ENCODE results near the gene IRS4. TPM values are rescaled to one million over a fixed set of nuclear protein-coding genes. Genes with fewer than 3 reads are reported as not detected.

IRS4 gene
- 9.3 TPM for polyA plus RNA-seq (2013, experiment 1 of 4)
- 15.9 TPM for polyA plus RNA-seq (2013, experiment 2 of 4)
- polyA plus RNA-seq (2013, experiment 3 of 4) = 8.2 TPM
- polyA plus RNA-seq (2013, experiment 4 of 4) = 11.3 TPM

DNA sequence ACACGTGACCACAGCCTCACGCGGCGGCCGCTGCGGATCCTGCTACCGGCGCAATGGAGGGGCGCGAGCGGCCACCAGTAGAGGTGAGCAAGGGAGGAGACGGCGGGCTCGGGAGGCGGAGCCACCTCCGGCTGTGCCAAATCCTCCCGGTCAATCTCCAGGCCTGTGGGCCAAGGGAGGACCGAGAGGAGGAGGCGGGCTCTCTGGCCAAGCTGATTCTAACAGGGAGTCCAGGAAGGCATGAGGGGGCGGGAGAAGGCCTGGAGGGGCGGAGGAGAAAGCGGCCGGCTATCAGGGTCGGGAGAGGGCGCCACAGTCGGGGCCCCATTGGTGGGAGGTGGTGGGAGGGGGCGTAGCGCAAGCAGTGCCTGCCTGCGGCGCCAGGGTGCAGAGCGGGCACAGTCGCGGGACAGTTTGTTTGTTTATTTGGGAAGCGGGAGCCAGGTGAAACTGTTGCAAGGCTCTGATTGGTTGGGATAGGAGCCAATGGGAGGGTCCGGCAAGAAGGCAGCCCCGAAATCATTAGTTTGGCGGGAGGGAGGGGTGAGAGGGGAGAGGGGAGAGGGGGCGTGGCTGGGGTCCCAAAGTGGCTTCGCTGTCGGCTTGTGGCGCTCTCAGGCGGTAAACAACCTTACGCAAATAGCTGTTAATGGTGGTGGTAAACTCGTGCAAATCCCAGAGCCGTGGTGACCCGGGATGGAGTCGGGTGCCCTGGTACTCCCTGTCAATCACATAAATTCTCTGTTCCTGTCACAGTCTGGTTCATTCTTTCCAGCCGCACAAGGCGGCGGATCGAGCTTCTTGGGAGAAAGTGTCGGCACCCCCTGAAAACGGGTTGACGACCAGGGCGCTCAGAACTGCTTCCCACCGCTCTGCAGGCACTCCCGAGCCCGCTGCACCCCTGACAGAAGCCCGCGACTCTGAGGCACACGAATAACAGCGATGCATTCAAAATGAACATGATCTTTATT, at the start of gene IRS4:
Gene IRS4, minus strand, starts transcription at position 55 of the 971 bp plus-strand sequence.
- Histone ChIP-seq H3K27ac (ENCODE audit: insufficient read depth, low read depth, low read length, poor library complexity, severe bottlenecking) (no peak within 1 kb of the TSS), H3K9me3 (ENCODE audit: control insufficient read depth, low read length) (no peaks in the 10 kb centered on the region)

DNA sequence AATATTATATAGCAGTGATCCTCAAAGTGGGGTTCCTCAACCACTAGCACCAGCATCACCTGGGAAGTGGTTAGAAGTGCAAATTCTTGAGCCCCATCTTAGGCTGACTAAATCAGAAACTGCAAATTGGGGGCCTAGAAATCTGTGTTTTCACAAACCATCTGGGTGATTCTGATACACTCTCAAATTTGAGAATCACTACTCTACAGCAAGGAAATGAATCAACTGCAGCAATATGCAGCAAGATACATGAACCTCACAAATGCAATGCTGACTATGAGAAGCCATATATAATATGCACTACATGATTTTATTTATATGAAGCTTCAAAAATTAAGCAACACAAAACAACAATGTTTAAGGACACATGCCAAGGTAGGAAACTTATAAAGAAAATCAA, 36.2 kb upstream of the IRS4 start:
- no peaks in the 10 kb centered on the region for H3K27me3 ChIP-seq (ENCODE audit: control insufficient read depth, insufficient read depth, low read length, poor library complexity, severe bottlenecking)
- no peak overlapping the region for H3K4me3 ChIP-seq (ENCODE audit: insufficient read depth, low read depth, low read length)
- H3K36me3 ChIP-seq (ENCODE audit: control insufficient read depth, insufficient read depth, low read length) = no peaks in the 10 kb centered on the region
- no peaks in the 10 kb centered on the region for H3K4me1 ChIP-seq (ENCODE audit: control insufficient read depth, insufficient read depth, low read length)
- no peaks in the 10 kb centered on the region for H3K9me3 ChIP-seq (ENCODE audit: control insufficient read depth, low read length)
- H3K27ac ChIP-seq (ENCODE audit: insufficient read depth, low read depth, low read length, poor library complexity, severe bottlenecking) = no peak overlapping the region

More for the DNA sequence above, at the start of gene IRS4:
- WGBS, 2 experiments = 1% methylated on average over 61 to 62 of the region's 62 CpGs
- Histone ChIP-seq H3K36me3 (ENCODE audit: control insufficient read depth, insufficient read depth, low read length) (no peaks in the 10 kb centered on the region), H3K4me1 (ENCODE audit: control insufficient read depth, insufficient read depth, low read length) (no peaks in the 10 kb centered on the region), H3K4me3 (ENCODE audit: insufficient read depth, low read depth, low read length) (peak within 1 kb of the TSS; percentile 54), H3K27me3 (ENCODE audit: control insufficient read depth, insufficient read depth, low read length, poor library complexity, severe bottlenecking) (peaks cover 44% of the 10 kb centered on the region)

DNA sequence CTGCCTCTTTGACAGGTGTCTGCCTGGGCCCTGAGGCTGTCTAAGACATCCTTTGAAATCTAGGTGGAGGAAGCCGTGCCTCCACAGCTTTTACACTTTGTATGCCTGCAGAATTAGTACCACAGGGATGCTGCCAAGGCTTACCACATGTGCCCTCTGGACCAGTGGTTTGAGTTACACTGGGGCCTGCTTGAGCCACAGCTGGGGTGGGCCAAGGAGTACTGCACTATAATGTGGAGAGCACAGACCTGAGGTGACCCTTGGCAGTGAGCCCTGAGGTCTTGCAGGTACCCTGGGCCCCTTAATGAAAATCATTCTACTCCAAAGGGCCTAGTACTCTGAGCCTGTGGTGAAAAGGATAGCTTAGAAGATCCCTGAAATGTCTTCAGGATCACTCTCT, 27.2 kb upstream of the IRS4 start:
- Histone ChIP-seq H3K4me1 (ENCODE audit: control insufficient read depth, insufficient read depth, low read length) (no peaks in the 10 kb centered on the region), H3K27me3 (ENCODE audit: control insufficient read depth, insufficient read depth, low read length, poor library complexity, severe bottlenecking) (no peaks in the 10 kb centered on the region), H3K4me3 (ENCODE audit: insufficient read depth, low read depth, low read length) (no peak overlapping the region), H3K27ac (ENCODE audit: insufficient read depth, low read depth, low read length, poor library complexity, severe bottlenecking) (no peak overlapping the region), H3K36me3 (ENCODE audit: control insufficient read depth, insufficient read depth, low read length) (no peaks in the 10 kb centered on the region), H3K9me3 (ENCODE audit: control insufficient read depth, low read length) (no peaks in the 10 kb centered on the region)
- WGBS, 2 experiments = 89 to 100% methylated on average over 1 of the region's 1 CpG

DNA sequence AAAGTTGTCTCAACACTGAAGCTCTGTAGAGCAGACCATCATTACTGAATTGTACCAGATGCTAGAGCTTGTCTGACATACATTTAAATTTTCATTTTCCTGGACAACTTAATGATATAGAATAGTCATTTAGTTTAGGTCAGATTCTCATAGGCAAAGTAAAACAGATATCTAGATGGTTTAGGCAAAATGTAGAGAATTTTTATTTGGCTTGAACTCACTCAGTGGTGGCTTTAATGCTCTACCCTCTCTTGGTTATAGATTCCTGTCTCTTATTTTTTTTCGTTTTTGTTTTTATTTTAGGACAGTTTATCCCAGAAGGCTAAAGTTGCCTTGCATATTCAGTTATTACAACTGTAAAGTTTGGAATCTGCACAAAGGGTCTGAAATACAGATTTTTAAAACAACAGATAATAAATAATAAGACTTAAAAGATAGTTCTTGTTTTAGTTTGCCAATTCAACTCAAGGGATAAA, 4.0 kb upstream of the IRS4 start:
- Histone ChIP-seq H3K36me3 (ENCODE audit: control insufficient read depth, insufficient read depth, low read length) (no peaks in the 10 kb centered on the region), H3K9me3 (ENCODE audit: control insufficient read depth, low read length) (no peaks in the 10 kb centered on the region), H3K27ac (ENCODE audit: insufficient read depth, low read depth, low read length, poor library complexity, severe bottlenecking) (no peak overlapping the region), H3K4me1 (ENCODE audit: control insufficient read depth, insufficient read depth, low read length) (no peaks in the 10 kb centered on the region), H3K4me3 (ENCODE audit: insufficient read depth, low read depth, low read length) (no peak overlapping the region), H3K27me3 (ENCODE audit: control insufficient read depth, insufficient read depth, low read length, poor library complexity, severe bottlenecking) (peaks cover 8% of the 10 kb centered on the region)
- 80% methylated on average over 1 of the region's 1 CpG; no CpG with 5 or more reads in 1 of the 2 experiments for WGBS, 2 experiments

DNA sequence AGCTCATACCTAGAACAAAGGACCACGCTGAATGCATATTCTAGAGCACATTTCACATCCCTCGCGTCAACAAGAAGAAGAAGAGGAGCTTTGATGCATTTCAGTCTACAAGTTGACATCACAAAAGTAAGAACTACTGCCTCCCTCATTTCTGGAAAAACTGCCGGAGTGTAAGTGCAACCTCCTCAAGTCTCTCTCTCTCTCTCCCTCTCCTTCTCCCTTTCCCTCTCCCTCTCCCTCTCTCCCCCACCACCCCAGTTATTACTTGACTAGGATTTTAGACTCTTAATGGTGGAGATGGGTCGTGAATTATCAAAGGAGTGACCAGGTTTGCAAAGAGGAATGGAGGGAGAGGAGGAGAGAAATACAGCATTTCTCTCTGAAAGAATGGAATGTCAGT, 1.4 kb upstream of the IRS4 start:
- H3K9me3 ChIP-seq (ENCODE audit: control insufficient read depth, low read length) = no peaks in the 10 kb centered on the region
- no peak overlapping the region for H3K27ac ChIP-seq (ENCODE audit: insufficient read depth, low read depth, low read length, poor library complexity, severe bottlenecking)
- no peaks in the 10 kb centered on the region for H3K36me3 ChIP-seq (ENCODE audit: control insufficient read depth, insufficient read depth, low read length)
- H3K27me3 ChIP-seq (ENCODE audit: control insufficient read depth, insufficient read depth, low read length, poor library complexity, severe bottlenecking) = peaks cover 34% of the 10 kb centered on the region
- WGBS, 2 experiments = 12 to 19% methylated on average over 5 of the region's 5 CpGs
- no peaks in the 10 kb centered on the region for H3K4me1 ChIP-seq (ENCODE audit: control insufficient read depth, insufficient read depth, low read length)
- H3K4me3 ChIP-seq (ENCODE audit: insufficient read depth, low read depth, low read length) = peak overlapping the region; percentile 54

DNA sequence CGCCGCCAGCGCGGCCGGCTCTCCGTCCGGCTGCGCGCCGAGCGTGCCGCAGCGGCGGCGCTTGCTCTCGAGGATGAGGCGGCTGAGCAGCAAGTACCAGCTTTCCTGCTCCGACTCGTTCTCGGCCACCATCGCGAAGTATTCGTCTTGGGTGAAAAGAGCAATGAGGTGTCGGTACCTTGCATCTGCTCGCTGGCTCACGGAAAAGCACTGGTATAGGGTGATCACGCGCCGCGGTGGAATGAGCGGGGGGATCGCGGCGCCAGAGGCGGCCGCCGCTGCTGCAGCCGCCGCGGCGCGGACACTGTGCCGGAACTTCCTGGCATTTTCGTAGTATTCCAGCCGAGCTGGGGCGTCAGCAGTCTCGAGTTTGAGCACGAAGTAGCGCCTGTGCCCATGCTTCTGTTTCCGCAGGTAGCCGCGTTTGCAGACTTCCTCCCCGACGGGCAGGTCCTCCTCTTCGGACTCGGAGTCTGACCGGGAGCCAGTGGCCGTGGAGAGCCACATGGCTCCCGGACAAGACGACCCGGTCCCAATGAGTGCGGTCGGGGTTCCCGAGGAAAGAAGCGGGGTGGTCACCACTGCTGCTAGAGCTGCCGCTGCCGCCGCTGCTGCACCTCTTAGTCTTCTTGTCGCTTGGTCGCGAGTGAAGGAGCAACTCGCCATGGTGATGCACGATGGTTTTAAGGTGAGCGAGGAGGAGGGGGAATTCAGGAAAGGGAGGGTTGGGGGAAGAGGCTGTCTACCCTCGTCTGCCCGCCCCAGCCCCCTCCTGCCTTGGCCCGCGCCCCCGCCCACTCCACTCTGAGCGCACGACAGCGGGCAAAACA, 469 bp downstream of the IRS4 start:
- Histone ChIP-seq H3K27ac (ENCODE audit: insufficient read depth, low read depth, low read length, poor library complexity, severe bottlenecking) (no peak overlapping the region), H3K36me3 (ENCODE audit: control insufficient read depth, insufficient read depth, low read length) (no peaks in the 10 kb centered on the region), H3K4me1 (ENCODE audit: control insufficient read depth, insufficient read depth, low read length) (no peaks in the 10 kb centered on the region), H3K27me3 (ENCODE audit: control insufficient read depth, insufficient read depth, low read length, poor library complexity, severe bottlenecking) (peaks cover 47% of the 10 kb centered on the region), H3K9me3 (ENCODE audit: control insufficient read depth, low read length) (no peaks in the 10 kb centered on the region), H3K4me3 (ENCODE audit: insufficient read depth, low read depth, low read length) (peak overlapping the region; percentile 54)
- WGBS, 2 experiments = 0% methylated on average over 77 to 82 of the region's 82 CpGs

DNA sequence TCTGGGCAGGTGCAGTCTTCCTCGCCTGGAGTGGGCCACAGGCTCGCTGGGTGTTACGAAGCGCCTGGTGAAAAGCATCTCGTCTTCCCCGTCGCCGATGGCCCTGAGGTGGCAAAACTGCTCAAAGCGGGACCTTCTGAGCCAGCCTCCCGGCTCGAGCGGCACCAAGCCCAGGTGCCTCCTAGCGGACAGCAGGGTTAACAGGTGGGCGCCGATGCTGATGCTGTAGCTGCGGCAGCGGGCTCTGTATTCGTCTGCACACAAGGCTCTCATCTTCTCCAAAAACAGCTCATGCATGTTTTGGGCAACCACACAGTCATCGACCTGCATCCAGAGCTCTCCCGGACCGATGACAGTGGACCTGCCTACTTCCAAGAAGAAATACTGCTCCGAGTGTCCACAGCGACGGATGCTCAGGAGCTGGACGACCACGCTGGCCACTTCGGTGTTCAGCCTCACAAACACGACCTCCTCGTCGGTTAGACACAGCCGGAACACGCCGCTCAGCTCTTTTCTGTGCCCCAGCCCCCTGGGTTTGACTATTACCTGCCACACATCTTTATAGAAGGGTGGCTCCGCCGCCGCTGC, 1.2 kb downstream of the IRS4 start:
- peaks cover 47% of the 10 kb centered on the region for H3K27me3 ChIP-seq (ENCODE audit: control insufficient read depth, insufficient read depth, low read length, poor library complexity, severe bottlenecking)

DNA sequence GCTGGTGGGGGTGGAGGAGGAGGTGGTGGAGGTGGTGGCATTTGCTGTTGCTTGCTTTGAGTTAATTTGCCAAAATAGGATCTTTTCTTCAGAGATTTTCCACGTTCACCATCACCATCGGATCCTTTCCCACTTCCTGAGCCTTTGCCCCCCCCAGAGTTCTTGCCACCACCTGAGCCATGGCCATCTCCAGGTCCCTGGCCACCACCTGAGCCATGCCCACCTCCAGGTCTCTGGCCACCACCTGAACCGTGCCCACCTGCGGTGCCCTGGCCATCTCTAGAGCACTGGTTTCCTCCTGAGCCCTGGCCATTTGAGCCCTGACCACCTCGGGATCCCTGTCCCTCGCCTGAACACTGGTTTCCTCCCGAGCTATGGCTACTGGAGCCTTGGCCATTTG, 1.9 kb downstream of the IRS4 start:
- WGBS, 2 experiments = 78 to 79% methylated on average over 7 of the region's 7 CpGs
- H3K27me3 ChIP-seq (ENCODE audit: control insufficient read depth, insufficient read depth, low read length, poor library complexity, severe bottlenecking) = peaks cover 47% of the 10 kb centered on the region
- peak overlapping the region; percentile 54 for H3K4me3 ChIP-seq (ENCODE audit: insufficient read depth, low read depth, low read length)

More for the DNA sequence above, 1.2 kb downstream of the IRS4 start:
- Histone ChIP-seq H3K9me3 (ENCODE audit: control insufficient read depth, low read length) (no peaks in the 10 kb centered on the region), H3K27ac (ENCODE audit: insufficient read depth, low read depth, low read length, poor library complexity, severe bottlenecking) (no peak overlapping the region), H3K4me3 (ENCODE audit: insufficient read depth, low read depth, low read length) (peak overlapping the region; percentile 54), H3K36me3 (ENCODE audit: control insufficient read depth, insufficient read depth, low read length) (no peaks in the 10 kb centered on the region), H3K4me1 (ENCODE audit: control insufficient read depth, insufficient read depth, low read length) (no peaks in the 10 kb centered on the region)
- 3 to 4% methylated on average over 36 of the region's 36 CpGs for WGBS, 2 experiments

DNA sequence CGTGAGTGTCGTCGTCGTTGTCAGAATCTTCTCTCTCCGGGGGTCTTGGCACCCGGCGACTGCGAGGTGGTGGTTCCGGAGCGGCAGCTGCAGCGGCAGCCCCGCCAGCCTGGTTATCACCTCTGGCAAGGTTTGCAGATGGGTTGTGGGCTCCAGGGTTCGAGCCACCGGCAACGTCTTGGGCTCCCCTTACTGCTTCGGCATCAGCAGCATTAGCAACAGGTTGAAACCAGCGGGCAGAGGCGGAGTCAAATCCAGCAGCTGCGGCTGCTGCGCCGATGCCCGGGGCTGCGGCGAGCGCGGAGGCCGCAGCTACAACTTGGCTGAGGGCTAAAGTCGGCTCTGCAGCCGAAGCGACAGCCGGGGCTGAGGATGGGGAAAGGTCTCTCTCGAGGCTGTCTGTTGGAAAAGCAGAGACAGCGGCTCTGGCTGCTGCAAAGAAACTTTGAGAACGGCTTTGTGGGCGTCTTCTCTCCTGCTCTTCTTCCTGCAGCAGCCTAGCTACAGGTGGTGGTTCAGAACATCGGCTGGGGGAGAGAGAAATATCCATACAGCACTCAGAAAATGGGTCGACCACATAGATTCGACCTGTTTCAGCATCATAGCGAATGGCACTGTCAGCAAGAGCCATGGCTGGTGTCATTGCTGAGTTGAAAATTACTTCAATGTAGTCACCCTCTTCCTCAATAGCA, 3.6 kb downstream of the IRS4 start:
- WGBS, 2 experiments = 3 to 7% methylated on average over 38 to 39 of the region's 39 CpGs
- no peaks in the 10 kb centered on the region for H3K4me1 ChIP-seq (ENCODE audit: control insufficient read depth, insufficient read depth, low read length)
- no peaks in the 10 kb centered on the region for H3K36me3 ChIP-seq (ENCODE audit: control insufficient read depth, insufficient read depth, low read length)
- H3K4me3 ChIP-seq (ENCODE audit: insufficient read depth, low read depth, low read length) = peak overlapping the region; percentile 41
- H3K27ac ChIP-seq (ENCODE audit: insufficient read depth, low read depth, low read length, poor library complexity, severe bottlenecking) = no peak overlapping the region
- H3K9me3 ChIP-seq (ENCODE audit: control insufficient read depth, low read length) = no peaks in the 10 kb centered on the region
- H3K27me3 ChIP-seq (ENCODE audit: control insufficient read depth, insufficient read depth, low read length, poor library complexity, severe bottlenecking) = peaks cover 47% of the 10 kb centered on the region

More for the DNA sequence above, 1.9 kb downstream of the IRS4 start:
- no peak overlapping the region for H3K27ac ChIP-seq (ENCODE audit: insufficient read depth, low read depth, low read length, poor library complexity, severe bottlenecking)
- no peaks in the 10 kb centered on the region for H3K4me1 ChIP-seq (ENCODE audit: control insufficient read depth, insufficient read depth, low read length)
- no peaks in the 10 kb centered on the region for H3K9me3 ChIP-seq (ENCODE audit: control insufficient read depth, low read length)
- no peaks in the 10 kb centered on the region for H3K36me3 ChIP-seq (ENCODE audit: control insufficient read depth, insufficient read depth, low read length)
